Prostate gland (tissue), 2 donors: Measurements from ENCODE around the gene RCAN2. TPM values are rescaled to one million over a fixed set of nuclear protein-coding genes. Genes with fewer than 3 reads are reported as not detected.

Experiments used
- DNase-seq: peaks from one replicate; pipeline ENCODE4 v3.0.0-alpha.2; 2019; ENCODE audit warnings: low spot score
- H3K27ac ChIP-seq, 2 donors: fragments of 200-600 bp; sonication (generic); 2 replicates each; pipeline ENCODE4 v1.5.1; 2017 to 2019
- H3K27me3 ChIP-seq: fragments of 200-600 bp; sonication (generic); replicated peaks from 2 replicates; pipeline ENCODE4 v1.5.1; 2019; ENCODE audit not compliant: insufficient read depth
- H3K36me3 ChIP-seq, 2 donors: fragments of 200-600 bp; sonication (generic); 1 replicate in 1 of 2; 2 replicates in 1 of 2; pipeline versions ENCODE4 v1.5.1 to v1.8.1; 2017 to 2019
- H3K4me1 ChIP-seq: fragments of 200-600 bp; sonication (generic); replicated peaks from 2 replicates; pipeline ENCODE4 v1.5.1; 2019
- H3K4me3 ChIP-seq, 2 donors: fragments of 200-600 bp; sonication (generic); 2 replicates each; pipeline ENCODE4 v1.5.1; 2017 to 2019
- H3K9me3 ChIP-seq: fragments of 200-600 bp; sonication (generic); 2 replicates; pipeline ENCODE4 v1.5.1; 2017
- CTCF ChIP-seq, 4 experiments: fragments of 200-600 bp in 2 of 4; fragments of 450-650 bp in 2 of 4; sonication (generic) in 2 of 4; IDR thresholded peaks; 1 replicate in 3 of 4; 2 replicates in 1 of 4; pipeline ENCODE4 v1.5.1; 2016 to 2019; ENCODE audit warnings: antibody characterized with exemption in 4 of 4, mild to moderate bottlenecking in 2 of 4, moderate library complexity in 2 of 4
- POLR2A ChIP-seq: fragments of 450-650 bp; IDR thresholded peaks from one replicate; pipeline ENCODE4 v1.6.1; 2016; ENCODE audit warnings: antibody characterized with exemption, mild to moderate bottlenecking
- POLR2AphosphoS5 ChIP-seq: sonication (generic); formaldehyde crosslinking; IDR thresholded peaks from one replicate; pipeline ENCODE4 v1.6.1; 2017; ENCODE audit warnings: antibody characterized with exemption
- WGBS: methylation state at CpG from one replicate; pipeline ENCODE4 v1.1.5; 2018; 5-methylcytosine and 5-hydroxymethylcytosine counted together
- intact Hi-C: fragments of 100-400 bp; cut with DNase I; formaldehyde crosslinking; loops from one replicate; pipeline ENCODE4 v1.14.2; 2022
- total RNA-seq, 2 donors: library from RNA; depleted of rRNA; stranded (reverse); fragments of >200 nt; gene quantifications; one replicate each; pipeline ENCODE4 v1.1.0, GENCODE V29; 2016

The RCAN2 gene
- total RNA-seq, 2 donors from 2014 or later: 12.3 to 14.2 TPM

GRCh38 chr6:46350714-46351113 is 140.5 kb downstream of the RCAN2 start:
- TF ChIP-seq POLR2A (no peak), POLR2AphosphoS5 (no peak), CTCF (IDR thresholded peaks at IDR 0.05) (no peak)
- 40% methylated on average over 1 of the region's 1 CpG for WGBS

GRCh38 chr6:46347669-46348068 is 143.6 kb downstream of the RCAN2 start:
- H3K4me1 ChIP-seq: no peaks in the 10 kb centered on the region
- H3K27me3 ChIP-seq: no peaks in the 10 kb centered on the region
- no peaks in the 10 kb centered on the region for H3K36me3 ChIP-seq
- 72% methylated on average over 3 of the region's 3 CpGs for WGBS
- intact Hi-C loops: no loop called here
- H3K4me3 ChIP-seq: no peak overlapping the region
- no peaks in the 10 kb centered on the region for H3K9me3 ChIP-seq
- H3K27ac ChIP-seq: no peak overlapping the region
- no peak for TF ChIP-seq CTCF (IDR thresholded peaks at IDR 0.05)
- TF ChIP-seq POLR2AphosphoS5: no peak
- no peak for TF ChIP-seq POLR2A
- DNase-seq: no peak

More at GRCh38 chr6:46350714-46351113, 140.5 kb downstream of the RCAN2 start:
- H3K4me3 ChIP-seq: no peak overlapping the region
- no peaks in the 10 kb centered on the region for H3K27me3 ChIP-seq
- no peaks in the 10 kb centered on the region for H3K36me3 ChIP-seq
- no peak overlapping the region for H3K27ac ChIP-seq
- intact Hi-C loops: no loop called here
- H3K4me1 ChIP-seq: no peaks in the 10 kb centered on the region
- no peaks in the 10 kb centered on the region for H3K9me3 ChIP-seq
- DNase-seq: no peak

GRCh38 chr6:46340246-46340645 is 151.0 kb downstream of the RCAN2 start:
- DNase-seq: no peak
- TF ChIP-seq POLR2A: no peak
- no peak for TF ChIP-seq CTCF (IDR thresholded peaks at IDR 0.05)
- no peak for TF ChIP-seq POLR2AphosphoS5
- intact Hi-C loops: no loop called here
- Histone ChIP-seq H3K27me3 (no peaks in the 10 kb centered on the region), H3K27ac (no peak overlapping the region), H3K4me1 (no peaks in the 10 kb centered on the region), H3K9me3 (no peaks in the 10 kb centered on the region), H3K36me3 (no peaks in the 10 kb centered on the region), H3K4me3 (no peak overlapping the region)
- WGBS: 100% methylated on average over 2 of the region's 2 CpGs

GRCh38 chr6:46338131-46338530 is 153.1 kb downstream of the RCAN2 start:
- Histone ChIP-seq H3K4me1 (no peaks in the 10 kb centered on the region), H3K4me3 (no peak overlapping the region), H3K9me3 (no peaks in the 10 kb centered on the region), H3K27me3 (no peaks in the 10 kb centered on the region), H3K27ac (no peak overlapping the region), H3K36me3 (no peaks in the 10 kb centered on the region)
- TF ChIP-seq POLR2A (no peak), CTCF (IDR thresholded peaks at IDR 0.05) (no peak), POLR2AphosphoS5 (no peak)
- intact Hi-C loops: no loop called here
- WGBS: 87% methylated on average over 2 of the region's 2 CpGs
- DNase-seq: no peak

GRCh38 chr6:46334442-46334841 is 156.8 kb downstream of the RCAN2 start:
- H3K27ac ChIP-seq: no peak overlapping the region
- TF ChIP-seq CTCF (IDR thresholded peaks at IDR 0.05) (no peak), POLR2AphosphoS5 (no peak), POLR2A (no peak)
- no peaks in the 10 kb centered on the region for H3K4me1 ChIP-seq
- H3K9me3 ChIP-seq: no peaks in the 10 kb centered on the region
- WGBS: 94% methylated on average over 3 of the region's 3 CpGs
- H3K36me3 ChIP-seq: no peaks in the 10 kb centered on the region
- H3K27me3 ChIP-seq: no peaks in the 10 kb centered on the region
- intact Hi-C loops: no loop called here
- H3K4me3 ChIP-seq: no peak overlapping the region
- DNase-seq: no peak
